GM19397 (cell line): ENCODE measurements around the gene TMOD2.

Source experiments
- ATAC-seq: cut with Tn5 transposase; IDR thresholded peaks from one replicate; pipeline ENCODE4 v1.9.1; 2021; ENCODE audit warnings: mild to moderate bottlenecking, moderate library complexity; ENCODE audit not compliant: unreplicated experiment

Gene TMOD2

GRCh38 chr15:51750792-51751696 lies at the start of gene TMOD2:
Gene TMOD2 (plus strand): TSS chr15:51751597. CDS start chr15:51766442, 14,845 bp downstream.
- peak; percentile 77 for ATAC-seq

- ATAC-seq: no peak
Measured at GRCh38 chr15:51702710-51703109, 48.7 kb upstream of the TMOD2 start.

- no peak for ATAC-seq
Measured at GRCh38 chr15:51706291-51706690, 45.1 kb upstream of the TMOD2 start.

- no peak for ATAC-seq
Measured at GRCh38 chr15:51706926-51707608, 44.3 kb upstream of the TMOD2 start.

- no peak for ATAC-seq
Measured at GRCh38 chr15:51708013-51708412, 43.4 kb upstream of the TMOD2 start.

GRCh38 chr15:51709031-51709430 lies 42.4 kb upstream of the TMOD2 start:
- no peak for ATAC-seq

- ATAC-seq: no peak
Measured at GRCh38 chr15:51714162-51714561, 37.2 kb upstream of the TMOD2 start.

GRCh38 chr15:51714911-51715310 lies 36.5 kb upstream of the TMOD2 start:
- no peak for ATAC-seq

- no peak for ATAC-seq
Measured at GRCh38 chr15:51718219-51718618, 33.2 kb upstream of the TMOD2 start.

- ATAC-seq: no peak
Measured at GRCh38 chr15:51718746-51719145, 32.7 kb upstream of the TMOD2 start.

GRCh38 chr15:51720201-51720995 lies 31.0 kb upstream of the TMOD2 start:
- no peak for ATAC-seq

GRCh38 chr15:51721199-51721960 lies 30.0 kb upstream of the TMOD2 start:
- no peak for ATAC-seq

GRCh38 chr15:51724199-51724598 lies 27.2 kb upstream of the TMOD2 start:
- no peak for ATAC-seq

- ATAC-seq: no peak
Measured at GRCh38 chr15:51724673-51725072, 26.7 kb upstream of the TMOD2 start.

- peak; percentile 77 for ATAC-seq
Measured at GRCh38 chr15:51726302-51727073, 24.9 kb upstream of the TMOD2 start.

GRCh38 chr15:51727141-51727897 lies 24.1 kb upstream of the TMOD2 start:
- no peak for ATAC-seq

GRCh38 chr15:51731549-51732267 lies 19.7 kb upstream of the TMOD2 start:
- ATAC-seq: peak; percentile 45

GRCh38 chr15:51732646-51733045 lies 18.8 kb upstream of the TMOD2 start:
- ATAC-seq: no peak
